HG02840 (cell line): Measurements from ENCODE around the gene CRAMP1.

Experiments
- ATAC-seq: cut with Tn5 transposase; IDR thresholded peaks from one replicate; pipeline ENCODE4 v1.9.1; 2021; ENCODE audit warnings: mild to moderate bottlenecking, moderate library complexity, moderate number of reproducible peaks; ENCODE audit not compliant: unreplicated experiment, low FRiP score

Gene CRAMP1

GRCh38 chr16:1674751-1675664, 62.8 kb downstream of the CRAMP1 start:
- ATAC-seq = no peak

GRCh38 chr16:1676661-1677060, 64.5 kb downstream of the CRAMP1 start:
- ATAC-seq = no peak

- no peak for ATAC-seq
These were observed 65.2 kb downstream of the CRAMP1 start for GRCh38 chr16:1677339-1677738.

GRCh38 chr16:1677942-1678499, 65.9 kb downstream of the CRAMP1 start, which contains the start of gene JPT2:
Gene JPT2 (plus strand): TSS chr16:1678279. CDS start chr16:1678313, 34 bp downstream.
- ATAC-seq = peak; percentile 93

GRCh38 chr16:1678500-1679098, 66.4 kb downstream of the CRAMP1 start:
- peak; percentile 23 for ATAC-seq

- no peak for ATAC-seq
These were observed 68.2 kb downstream of the CRAMP1 start for GRCh38 chr16:1680361-1680760.

GRCh38 chr16:1681032-1681431, 68.9 kb downstream of the CRAMP1 start:
- no peak for ATAC-seq

GRCh38 chr16:1687427-1688316, 75.5 kb downstream of the CRAMP1 start:
- ATAC-seq = no peak

- ATAC-seq = no peak
These were observed 76.8 kb downstream of the CRAMP1 start for GRCh38 chr16:1688807-1689560.

- ATAC-seq = no peak
These were observed 77.7 kb downstream of the CRAMP1 start for GRCh38 chr16:1689853-1690252.

GRCh38 chr16:1690810-1691209, 78.7 kb downstream of the CRAMP1 start:
- ATAC-seq = no peak

GRCh38 chr16:1691276-1691675, 79.1 kb downstream of the CRAMP1 start:
- ATAC-seq = no peak

- no peak for ATAC-seq
These were observed 79.8 kb downstream of the CRAMP1 start for GRCh38 chr16:1691956-1692355.

GRCh38 chr16:1696863-1697262, 84.7 kb downstream of the CRAMP1 start:
- ATAC-seq = no peak

- ATAC-seq = no peak
These were observed 86.5 kb downstream of the CRAMP1 start for GRCh38 chr16:1698680-1699079.

- ATAC-seq = no peak
These were observed 88.1 kb downstream of the CRAMP1 start for GRCh38 chr16:1700246-1700645.

- ATAC-seq = no peak
These were observed 89.2 kb downstream of the CRAMP1 start for GRCh38 chr16:1701216-1701878.

- ATAC-seq = peak; percentile 4
These were observed 93.1 kb downstream of the CRAMP1 start for GRCh38 chr16:1705324-1705687.

GRCh38 chr16:1705688-1706385, 93.7 kb downstream of the CRAMP1 start, which contains the start of gene MAPK8IP3:
Gene MAPK8IP3 (plus strand): TSS chr16:1706195. CDS start chr16:1706340, 145 bp downstream.
- peak; percentile 71 for ATAC-seq
